RKO (cell line): ENCODE data around the gene TNFRSF4.

Source experiments
- DNase-seq: peaks from one replicate; pipeline ENCODE4 v3.0.0-alpha.2; 2016; ENCODE audit warnings: low spot score

TNFRSF4 gene

DNA sequence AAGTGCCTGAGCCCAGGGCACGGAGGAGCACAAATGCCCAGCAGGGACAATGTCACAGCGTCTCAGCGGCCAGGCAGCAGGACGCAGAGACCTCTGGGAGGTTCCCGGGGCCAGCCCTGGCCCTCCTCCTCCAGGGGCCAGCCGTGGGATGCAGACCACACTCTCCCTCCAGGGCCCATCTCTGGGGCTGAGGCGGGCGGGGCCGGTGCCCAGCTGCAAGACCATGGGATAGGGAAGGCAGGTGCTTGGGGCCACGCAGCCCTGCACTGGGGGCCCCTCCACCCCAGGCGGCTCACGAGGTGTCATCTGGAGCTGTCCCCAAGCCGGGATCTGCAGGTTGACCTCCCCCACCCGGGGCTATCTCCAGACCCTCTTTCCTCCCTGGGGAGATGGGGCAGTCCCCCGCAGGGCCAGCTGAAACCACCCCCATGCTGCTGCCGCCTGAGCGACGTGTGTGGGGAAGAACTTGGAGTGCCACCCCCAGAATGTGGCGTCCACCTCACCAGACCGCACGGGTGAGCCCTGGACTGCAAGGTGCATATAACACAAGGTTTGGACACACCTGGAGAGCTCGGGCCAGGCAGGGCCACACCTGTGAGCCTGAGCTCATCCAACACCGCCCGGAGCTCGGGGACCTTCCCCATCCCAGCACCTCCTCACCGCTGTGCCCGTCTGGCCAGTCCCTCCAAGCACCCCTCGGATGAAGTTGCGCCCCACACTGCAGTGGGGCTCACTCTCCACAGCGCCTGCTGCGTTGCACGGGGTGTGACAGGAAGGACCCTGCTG is 44.3 kb downstream of the TNFRSF4 start:
- no peak for DNase-seq

- no peak for DNase-seq
Measured at GRCh38 chr1:1168451-1169411, 45.2 kb downstream of the TNFRSF4 start.

DNA sequence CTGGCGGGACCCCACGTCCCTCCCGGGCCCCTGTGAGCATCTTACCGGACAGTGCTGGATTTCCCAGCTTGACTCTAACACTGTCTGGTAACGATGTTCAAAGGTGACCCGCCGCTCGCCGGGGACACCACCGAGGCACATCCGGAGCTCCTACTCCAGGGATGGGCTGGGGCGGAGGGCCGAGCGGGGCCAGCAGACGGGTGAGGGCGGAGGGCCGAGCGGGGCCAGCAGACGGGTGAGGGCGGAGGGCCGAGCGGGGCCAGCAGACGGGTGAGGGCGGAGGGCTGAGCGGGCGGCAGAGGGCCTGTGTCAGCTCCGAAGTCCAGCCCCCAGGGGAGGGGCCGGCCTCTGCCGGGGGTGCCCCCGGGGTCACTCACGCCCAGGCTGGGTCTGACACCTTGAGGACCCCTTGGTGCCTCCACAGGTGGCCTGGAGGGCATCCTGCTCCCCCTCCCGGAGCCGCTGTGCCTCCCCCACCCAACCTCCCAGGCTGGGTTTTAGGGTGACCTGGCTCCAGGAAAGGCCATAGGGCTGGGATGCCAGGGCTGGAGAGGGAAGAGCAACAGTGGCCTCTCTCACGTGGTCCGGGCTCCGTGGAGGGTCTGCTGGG is 46.0 kb downstream of the TNFRSF4 start:
- DNase-seq = no peak

GRCh38 chr1:1167398-1167821 is 46.5 kb downstream of the TNFRSF4 start:
- DNase-seq = no peak

- DNase-seq = no peak
Measured at GRCh38 chr1:1166642-1167397, 47.1 kb downstream of the TNFRSF4 start.

DNA sequence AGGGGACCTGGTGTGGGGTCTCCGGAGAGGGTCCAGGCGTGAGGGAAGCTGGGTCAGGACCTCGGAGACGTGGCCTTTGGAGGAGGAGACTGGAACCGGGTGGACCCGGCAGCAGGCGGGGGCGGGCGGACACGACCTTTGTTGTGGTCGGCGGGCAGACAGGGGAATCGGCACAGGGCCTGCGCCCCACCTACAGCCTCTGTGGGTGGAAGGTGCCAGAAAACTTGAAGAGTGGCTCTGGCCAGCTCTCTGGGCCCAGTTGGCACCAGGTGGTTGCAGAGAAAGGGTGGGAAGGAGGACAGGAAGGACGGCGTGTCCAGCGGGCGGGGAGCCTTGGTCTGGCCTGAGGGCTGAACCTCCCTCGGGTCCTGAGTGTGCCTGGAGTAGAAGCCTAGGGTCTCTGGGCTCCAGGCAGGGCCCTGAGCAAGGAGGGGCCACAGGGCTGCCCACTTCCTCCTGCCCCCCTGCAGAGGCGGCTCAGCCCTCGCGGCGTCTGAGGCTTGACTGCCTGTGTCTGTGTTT is 48.0 kb downstream of the TNFRSF4 start:
- peak; percentile 34 for DNase-seq

GRCh38 chr1:1165485-1165884 is 48.5 kb downstream of the TNFRSF4 start:
- DNase-seq = peak; percentile 21

- peak; percentile 86 for DNase-seq
Measured at GRCh38 chr1:1164701-1165451, 49.1 kb downstream of the TNFRSF4 start.

DNA sequence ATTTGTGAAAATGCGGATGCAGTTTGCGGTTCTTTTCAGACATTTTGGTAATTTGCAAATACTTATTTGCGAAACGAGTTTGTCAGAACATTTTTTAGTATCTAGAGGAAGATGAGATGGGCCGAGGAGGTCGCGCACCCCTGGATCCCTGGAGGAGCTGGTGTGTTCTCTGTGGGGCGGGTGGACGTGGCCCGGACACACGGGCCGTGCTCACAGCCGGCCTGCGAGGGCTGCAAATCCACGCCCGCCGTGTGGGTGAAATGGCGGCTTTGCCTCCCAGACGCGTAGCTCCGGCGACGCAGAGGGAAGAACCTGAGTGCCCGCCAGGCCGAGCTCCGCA is 49.6 kb downstream of the TNFRSF4 start:
- no peak for DNase-seq

DNA sequence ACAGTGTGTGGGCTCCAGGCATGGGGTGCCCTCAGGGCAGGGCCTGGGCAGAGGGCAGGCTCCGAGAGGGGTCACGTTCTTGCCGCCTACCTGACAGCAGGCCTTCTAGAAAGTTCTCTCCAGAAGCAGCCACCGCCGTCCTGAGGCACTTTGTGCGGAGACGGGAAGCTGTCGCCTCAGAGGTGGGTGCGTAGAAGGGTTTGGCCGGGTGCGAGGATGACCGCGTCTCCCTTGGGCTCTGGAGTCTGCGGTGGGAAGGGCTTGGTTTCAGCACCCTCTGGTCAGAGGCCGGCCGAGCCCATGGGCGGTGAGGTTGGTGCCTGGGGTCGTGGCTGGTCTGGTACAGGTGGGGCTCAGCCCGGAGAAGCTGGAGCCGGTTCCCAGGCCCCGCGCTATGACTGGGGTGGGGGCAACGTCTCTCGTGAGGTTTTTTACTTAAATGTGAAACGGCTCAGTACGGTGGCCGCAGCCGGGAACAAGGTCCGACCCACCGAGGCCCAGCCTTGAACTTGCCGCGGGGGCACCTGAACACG is 50.3 kb downstream of the TNFRSF4 start:
- DNase-seq = no peak

DNA sequence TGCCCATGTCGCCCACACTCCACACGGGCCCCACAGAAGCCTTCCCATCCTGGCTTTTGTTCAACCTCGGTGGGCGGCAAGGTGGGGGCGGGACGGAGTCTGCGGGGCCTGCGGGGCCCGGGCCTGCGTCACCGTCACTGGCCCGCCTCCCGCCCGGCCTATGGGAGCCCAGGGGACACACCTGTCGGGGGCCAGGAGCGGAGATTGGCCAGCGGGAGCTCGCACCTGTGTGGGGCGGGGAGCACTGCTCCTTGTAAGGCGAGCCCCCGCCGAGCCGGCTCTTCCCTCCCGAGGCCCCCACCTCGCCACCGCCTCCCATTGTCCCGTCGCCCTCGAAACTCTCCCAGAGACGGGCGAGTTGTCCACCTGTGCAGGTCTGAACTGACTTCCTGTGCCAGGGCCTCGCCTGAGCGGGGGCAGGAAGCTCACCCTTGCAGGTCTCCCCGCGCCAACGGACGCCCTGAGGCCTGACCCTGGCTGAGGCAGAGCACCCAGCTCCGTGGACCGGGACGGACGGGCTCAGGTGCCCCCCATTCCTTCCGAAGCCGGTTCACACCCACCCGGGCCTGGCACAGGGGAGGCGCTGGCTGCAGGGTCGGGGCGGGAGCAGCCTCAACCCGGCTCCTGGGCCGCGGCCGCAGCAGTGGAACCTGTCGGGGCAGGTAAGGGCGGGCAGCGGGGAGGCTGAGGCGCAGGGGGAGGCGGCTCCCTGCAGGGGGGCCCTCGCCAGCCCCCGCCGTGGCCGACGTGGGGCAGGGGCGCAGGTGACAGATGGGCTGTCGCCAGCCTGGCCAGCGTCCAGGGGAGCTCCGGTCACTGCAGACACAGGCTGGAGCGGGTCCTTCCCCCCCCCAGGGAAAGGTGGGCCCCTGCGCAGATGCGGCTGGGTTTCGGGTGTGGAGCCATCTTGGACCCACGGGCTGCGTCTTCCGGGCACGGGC is 51.1 kb downstream of the TNFRSF4 start:
- DNase-seq = no peak

DNA sequence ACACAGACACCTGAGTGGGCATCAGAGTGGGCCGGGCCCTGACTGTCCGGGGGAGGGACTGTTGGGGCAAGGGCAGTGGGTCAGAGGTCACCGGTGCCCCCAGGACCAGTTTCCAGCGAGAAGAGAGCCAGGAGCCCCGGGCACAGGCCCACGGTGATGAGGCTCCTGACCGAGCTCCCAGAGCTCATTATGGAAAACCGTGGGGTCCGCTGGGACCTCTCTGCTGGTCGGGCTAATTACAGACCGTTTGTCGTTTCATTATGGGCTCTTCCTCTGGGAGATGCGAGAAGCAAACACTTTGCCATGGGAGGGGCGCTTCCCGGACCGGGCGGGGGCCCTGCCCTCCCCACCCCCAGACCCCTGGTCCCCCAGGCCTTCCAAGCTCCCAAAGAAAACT is 52.3 kb downstream of the TNFRSF4 start:
- DNase-seq = no peak
